Measurements from ENCODE around the gene KRT28. TPM values are rescaled to one million over a fixed set of nuclear protein-coding genes. Genes with fewer than 3 reads are reported as not detected.
"Not testable (repeated sequence)": the region's sequence is repeated elsewhere in the genome, so short reads cannot be mapped to it uniquely, and the experiment has no call there.

The KRT28 gene
- polyA plus RNA-seq, 1 experiment, result not detected

DNA sequence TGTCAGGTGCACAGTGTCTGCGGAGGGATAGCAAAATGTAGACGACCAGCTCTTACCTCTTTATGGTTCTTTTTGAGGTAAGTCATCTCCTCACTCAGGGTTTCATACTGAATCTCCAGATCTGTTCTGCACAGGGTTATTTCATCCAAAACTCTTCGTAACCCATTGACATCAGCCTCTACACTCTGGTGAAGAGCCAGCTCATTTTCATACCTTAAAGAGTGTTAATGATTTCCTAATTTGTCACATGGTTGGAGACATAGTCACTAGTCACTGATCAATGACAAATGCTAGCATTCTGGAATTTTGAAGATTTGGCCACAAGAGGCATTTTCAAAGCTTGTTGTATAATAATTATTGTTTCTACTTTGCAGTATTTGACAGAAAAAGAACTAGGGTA is 46.0 kb downstream of the KRT28 start:
- H3K36me3 ChIP-seq (ENCODE audit: control insufficient read depth, insufficient read depth, low read length), result no peaks in the 10 kb centered on the region
- TF ChIP-seq, protein P1, sequence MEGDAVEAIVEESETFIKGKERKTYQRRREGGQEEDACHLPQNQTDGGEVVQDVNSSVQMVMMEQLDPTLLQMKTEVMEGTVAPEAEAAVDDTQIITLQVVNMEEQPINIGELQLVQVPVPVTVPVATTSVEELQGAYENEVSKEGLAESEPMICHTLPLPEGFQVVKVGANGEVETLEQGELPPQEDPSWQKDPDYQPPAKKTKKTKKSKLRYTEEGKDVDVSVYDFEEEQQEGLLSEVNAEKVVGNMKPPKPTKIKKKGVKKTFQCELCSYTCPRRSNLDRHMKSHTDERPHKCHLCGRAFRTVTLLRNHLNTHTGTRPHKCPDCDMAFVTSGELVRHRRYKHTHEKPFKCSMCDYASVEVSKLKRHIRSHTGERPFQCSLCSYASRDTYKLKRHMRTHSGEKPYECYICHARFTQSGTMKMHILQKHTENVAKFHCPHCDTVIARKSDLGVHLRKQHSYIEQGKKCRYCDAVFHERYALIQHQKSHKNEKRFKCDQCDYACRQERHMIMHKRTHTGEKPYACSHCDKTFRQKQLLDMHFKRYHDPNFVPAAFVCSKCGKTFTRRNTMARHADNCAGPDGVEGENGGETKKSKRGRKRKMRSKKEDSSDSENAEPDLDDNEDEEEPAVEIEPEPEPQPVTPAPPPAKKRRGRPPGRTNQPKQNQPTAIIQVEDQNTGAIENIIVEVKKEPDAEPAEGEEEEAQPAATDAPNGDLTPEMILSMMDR (IDR thresholded peaks at IDR 0.05; ENCODE audit: insufficient read depth, low read depth, low read length), result no peak
- no peak for DNase-seq (ENCODE audit: low read depth)
- POLR2A ChIA-PET, result no interaction called here
- H3K4me3 ChIP-seq (ENCODE audit: low read depth, low read length), result no peak overlapping the region
- peaks cover 8% of the 10 kb centered on the region for H3K27me3 ChIP-seq (ENCODE audit: control insufficient read depth, insufficient read depth, low read length)
- CTCF ChIA-PET, result no interaction called here

DNA sequence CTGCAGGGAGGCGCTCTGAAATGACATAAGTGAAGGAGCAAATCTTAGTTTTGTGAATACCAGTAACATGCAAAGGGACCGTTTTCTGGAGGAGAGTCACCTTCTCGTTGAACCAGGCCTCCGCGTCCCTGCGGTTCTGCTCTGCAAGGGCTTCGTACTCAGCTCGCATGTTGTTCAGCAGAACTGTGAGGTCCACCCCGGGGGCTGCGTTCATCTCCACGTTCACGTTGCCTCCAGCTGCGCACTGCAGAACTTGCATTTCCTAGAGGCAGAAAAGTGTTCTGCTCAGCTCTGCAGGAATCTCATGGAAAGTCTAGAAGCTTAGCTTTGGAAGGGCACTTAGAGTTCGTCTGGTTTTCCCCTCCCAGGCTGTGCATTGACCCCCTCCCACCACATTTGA is 48.7 kb downstream of the KRT28 start:
- POLR2A ChIA-PET, result no interaction called here
- DNase-seq (ENCODE audit: low read depth), result no peak
- Histone ChIP-seq H3K36me3 (ENCODE audit: control insufficient read depth, insufficient read depth, low read length) (no peaks in the 10 kb centered on the region), H3K27me3 (ENCODE audit: control insufficient read depth, insufficient read depth, low read length) (peaks cover 10% of the 10 kb centered on the region), H3K4me3 (ENCODE audit: low read depth, low read length) (no peak overlapping the region)
- TF ChIP-seq, protein P1 (IDR thresholded peaks at IDR 0.05; ENCODE audit: insufficient read depth, low read depth, low read length), result no peak
- CTCF ChIA-PET, result interaction anchor here (0.9 kb wide), 1 partner anchor 42 kb away, joined by 3 read pairs; no protein-coding TSS in a partner anchor

DNA sequence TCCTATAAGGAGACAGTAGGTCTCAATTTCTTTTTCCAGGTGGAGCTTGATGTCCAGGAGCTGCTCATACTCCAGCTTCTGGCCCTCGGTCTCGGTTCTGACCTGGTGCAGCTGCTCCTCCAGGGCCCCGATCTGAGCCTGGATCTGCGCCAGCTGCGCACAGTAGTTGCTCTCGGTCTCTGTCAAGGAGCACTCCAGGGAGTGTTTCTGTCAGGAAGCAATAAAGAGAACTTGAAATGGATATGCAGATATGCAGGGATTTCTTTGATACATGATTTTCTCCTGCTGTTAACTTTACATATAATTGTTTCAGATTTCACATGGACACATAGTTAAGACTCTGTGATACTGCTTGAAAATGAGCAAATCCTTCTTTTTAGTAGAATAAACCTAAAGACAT is 49.4 kb downstream of the KRT28 start:
- POLR2A ChIA-PET, result no interaction called here
- DNase-seq (ENCODE audit: low read depth), result no peak
- no peaks in the 10 kb centered on the region for H3K36me3 ChIP-seq (ENCODE audit: control insufficient read depth, insufficient read depth, low read length)
- no peak overlapping the region for H3K4me3 ChIP-seq (ENCODE audit: low read depth, low read length)
- TF ChIP-seq, protein P1 (IDR thresholded peaks at IDR 0.05; ENCODE audit: insufficient read depth, low read depth, low read length), result no peak
- CTCF ChIA-PET, result no interaction called here
- H3K27me3 ChIP-seq (ENCODE audit: control insufficient read depth, insufficient read depth, low read length), result peaks cover 12% of the 10 kb centered on the region

DNA sequence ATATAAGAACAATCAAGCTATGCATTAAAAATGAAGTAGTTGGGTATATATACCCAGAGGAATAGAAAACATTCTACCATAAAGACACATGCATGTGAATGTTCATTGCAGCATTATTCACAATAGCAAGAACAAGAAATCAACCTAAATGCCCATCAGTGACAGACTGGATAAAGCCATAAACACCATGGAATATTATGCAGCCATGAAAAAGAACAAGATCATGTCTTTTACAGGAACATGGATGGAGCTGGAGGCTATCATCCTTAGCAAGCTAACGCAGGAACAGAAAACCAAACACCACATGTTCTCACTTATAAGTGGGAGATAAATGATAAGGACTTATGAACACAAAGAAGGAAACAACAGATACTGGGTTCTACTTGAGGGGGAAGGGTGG is 51.1 kb downstream of the KRT28 start:
- DNase-seq (ENCODE audit: low read depth); POLR2A ChIA-PET; H3K36me3 ChIP-seq (ENCODE audit: control insufficient read depth, insufficient read depth, low read length); H3K4me3 ChIP-seq (ENCODE audit: low read depth, low read length); H3K27me3 ChIP-seq (ENCODE audit: control insufficient read depth, insufficient read depth, low read length); CTCF ChIA-PET: not testable (repeated sequence)

Other genes with a start within 250 kb of the KRT28 start
- 0.07 and 0.45 TPM in 2 replicates for gene CCR7, start 234.5 kb downstream of the KRT28 start, polyA plus RNA-seq (2011; rRNA removed)
- gene SMARCE1, start 152.1 kb downstream of the KRT28 start, polyA plus RNA-seq (2011; rRNA removed), result 54.6 and 64.0 TPM in 2 replicates
- not detected in 2 replicates for gene KRT222, start 134.8 kb downstream of the KRT28 start, polyA plus RNA-seq (2011; rRNA removed)
- not detected in 2 replicates for gene KRT24, start 96.2 kb downstream of the KRT28 start, polyA plus RNA-seq (2011; rRNA removed)
- not detected in 2 replicates for gene KRT25, start 44.6 kb downstream of the KRT28 start, polyA plus RNA-seq (2011; rRNA removed)
- gene KRT26, start 27.8 kb downstream of the KRT28 start, polyA plus RNA-seq (2011; rRNA removed), result not detected in 2 replicates
- gene KRT27, start 17.4 kb downstream of the KRT28 start, polyA plus RNA-seq (2011; rRNA removed), result not detected in 2 replicates
- gene KRT10, start 22.7 kb upstream of the KRT28 start, polyA plus RNA-seq (2011; rRNA removed), result 6.4 and 16.1 TPM in 2 replicates
- not detected in 2 replicates for gene KRT12, start 67.3 kb upstream of the KRT28 start, polyA plus RNA-seq (2011; rRNA removed)
- gene KRT20, start 85.3 kb upstream of the KRT28 start, polyA plus RNA-seq (2011; rRNA removed), result not detected in 2 replicates
- 0.09 and 0.11 TPM in 2 replicates for gene KRT23, start 137.7 kb upstream of the KRT28 start, polyA plus RNA-seq (2011; rRNA removed)
- gene KRT39, start 167.0 kb upstream of the KRT28 start, polyA plus RNA-seq (2011; rRNA removed), result not detected in 2 replicates
- not detected in 2 replicates for gene KRT40, start 184.4 kb upstream of the KRT28 start, polyA plus RNA-seq (2011; rRNA removed)
- not detected in 2 replicates for gene KRTAP3-3, start 194.2 kb upstream of the KRT28 start, polyA plus RNA-seq (2011; rRNA removed)
- gene KRTAP3-2, start 199.9 kb upstream of the KRT28 start, polyA plus RNA-seq (2011; rRNA removed), result not detected in 2 replicates
- gene KRTAP3-1, start 209.2 kb upstream of the KRT28 start, polyA plus RNA-seq (2011; rRNA removed), result 0.16 TPM in 1 of 2 replicates, not detected in the other
- gene KRTAP1-5, start 227.2 kb upstream of the KRT28 start, polyA plus RNA-seq (2011; rRNA removed), result 62.3 and 65.1 TPM in 2 replicates
- not detected in 2 replicates for gene KRTAP1-4, start 230.2 kb upstream of the KRT28 start, polyA plus RNA-seq (2011; rRNA removed)
- not detected in 2 replicates for gene KRTAP1-3, start 234.9 kb upstream of the KRT28 start, polyA plus RNA-seq (2011; rRNA removed)
- 0.32 TPM in 1 of 2 replicates, not detected in the other for gene KRTAP1-1, start 241.5 kb upstream of the KRT28 start, polyA plus RNA-seq (2011; rRNA removed)
- gene KRTAP2-1, start 247.4 kb upstream of the KRT28 start, polyA plus RNA-seq (2011; rRNA removed), result not detected in 2 replicates

All from BJ (cell line).